GM11168 (cell line): ENCODE data around the gene ARFGEF3.

ENCODE experiments used
- in situ Hi-C: fragments of 300-500 bp; cut with MboI; formaldehyde crosslinking; loops from one replicate; pipeline ENCODE4 v1.12.0; 2022; ENCODE audit warnings: low sequenced_read_pairs; ENCODE audit not compliant: unreplicated experiment

The ARFGEF3 gene

GRCh38 chr6:138383776-138384175 is 222.0 kb downstream of the ARFGEF3 start:
- in situ Hi-C loops = no loop called here

GRCh38 chr6:138386897-138387296 is 225.2 kb downstream of the ARFGEF3 start:
- in situ Hi-C loops = no loop called here

GRCh38 chr6:138387577-138388368 is 226.0 kb downstream of the ARFGEF3 start:
- in situ Hi-C loops = no loop called here

- in situ Hi-C loops = no loop called here
Observed at GRCh38 chr6:138389551-138389950, 227.8 kb downstream of the ARFGEF3 start.
